Hepatocyte (in vitro differentiated cells): ENCODE results near the gene PGM3. TPM values are rescaled to one million over a fixed set of nuclear protein-coding genes. Genes with fewer than 3 reads are reported as not detected.

Source experiments
- DNase-seq: peaks from one replicate; pipeline ENCODE4 v3.0.0-alpha.2; 2016; ENCODE audit warnings: low spot score
- H2AFZ ChIP-seq: fragments of 200-600 bp; sonication (generic); 2 replicates; pipeline ENCODE4 v1.6.0; 2016; ENCODE audit warnings: antibody characterized with exemption, mild to moderate bottlenecking
- H3K27ac ChIP-seq: fragments of 200-600 bp; sonication (generic); 2 replicates; pipeline ENCODE4 v1.5.1; 2016; ENCODE audit warnings: mild to moderate bottlenecking
- H3K27me3 ChIP-seq: fragments of 200-600 bp; sonication (generic); 2 replicates; pipeline ENCODE4 v1.6.1; 2016
- H3K36me3 ChIP-seq: fragments of 200-600 bp; sonication (generic); replicated peaks from 2 replicates; pipeline ENCODE4 v1.5.1; 2016; ENCODE audit warnings: low read depth; ENCODE audit not compliant: insufficient read depth
- H3K4me1 ChIP-seq: fragments of 200-600 bp; sonication (generic); 2 replicates; pipeline ENCODE4 v1.5.1; 2016; ENCODE audit warnings: mild to moderate bottlenecking, moderate library complexity; ENCODE audit not compliant: insufficient read depth
- H3K4me2 ChIP-seq: fragments of 200-600 bp; sonication (generic); 2 replicates; pipeline ENCODE4 v1.6.0; 2016
- H3K4me3 ChIP-seq: fragments of 200-600 bp; sonication (generic); 2 replicates; pipeline ENCODE4 v1.5.1; 2016; ENCODE audit warnings: mild to moderate bottlenecking
- H3K79me2 ChIP-seq: fragments of 200-600 bp; sonication (generic); 2 replicates; pipeline ENCODE4 v1.6.0; 2017; ENCODE audit warnings: mild to moderate bottlenecking
- H3K9me2 ChIP-seq: fragments of 200-600 bp; sonication (generic); replicated peaks from 2 replicates; pipeline ENCODE4 v1.6.0; 2017; ENCODE audit warnings: mild to moderate bottlenecking; ENCODE audit not compliant: insufficient read depth
- H3K9me3 ChIP-seq: fragments of 200-600 bp; sonication (generic); 2 replicates; pipeline ENCODE4 v1.5.1; 2016; ENCODE audit warnings: low read depth, mild to moderate bottlenecking
- H4K20me1 ChIP-seq: fragments of 200-600 bp; sonication (generic); 2 replicates; pipeline ENCODE4 v1.6.0; 2016; ENCODE audit warnings: mild to moderate bottlenecking; ENCODE audit not compliant: insufficient read depth, poor library complexity, severe bottlenecking
- CTCF ChIP-seq: fragments of 200-600 bp; sonication (generic); IDR thresholded peaks from 2 replicates; pipeline ENCODE4 v1.5.1; 2016; ENCODE audit warnings: antibody characterized with exemption, mild to moderate bottlenecking; ENCODE audit not compliant: poor library complexity
- EZH2 ChIP-seq: fragments of 200-600 bp; sonication (generic); IDR thresholded peaks from 2 replicates; pipeline ENCODE4 v1.6.1; 2016; ENCODE audit warnings: antibody characterized with exemption, mild to moderate bottlenecking, borderline replicate concordance
- EZH2phosphoT487 ChIP-seq: fragments of 200-600 bp; sonication (generic); IDR thresholded peaks from one replicate; pipeline ENCODE4 v1.6.1; 2018; ENCODE audit warnings: antibody characterized with exemption, mild to moderate bottlenecking, low read depth, moderate library complexity; ENCODE audit not compliant: unreplicated experiment, severe bottlenecking
- WGBS: methylation state at CpG from one replicate; pipeline ENCODE4 v1.1.6; 2016; ENCODE audit warnings: low lambda C conversion rate; ENCODE audit errors: missing lambda C conversion rate; 5-methylcytosine and 5-hydroxymethylcytosine counted together
- polyA plus RNA-seq: library from polyadenylated mRNA; unstranded; fragments of >200 nt; fragmentation: Nextera tagmentation; extraction: Ambion mirVana; gene quantifications from 2 replicates; pipeline ENCODE4 v1.2.1, GENCODE V29; 2016
- total RNA-seq: library from RNA; depleted of rRNA; stranded (reverse); fragments of >200 nt; gene quantifications from 2 replicates; pipeline ENCODE4 v1.2.3, GENCODE V29; 2014

Gene PGM3
- total and polyA plus RNA-seq, 2 experiments from 2014 or later = 94.9 to 106 TPM

DNA sequence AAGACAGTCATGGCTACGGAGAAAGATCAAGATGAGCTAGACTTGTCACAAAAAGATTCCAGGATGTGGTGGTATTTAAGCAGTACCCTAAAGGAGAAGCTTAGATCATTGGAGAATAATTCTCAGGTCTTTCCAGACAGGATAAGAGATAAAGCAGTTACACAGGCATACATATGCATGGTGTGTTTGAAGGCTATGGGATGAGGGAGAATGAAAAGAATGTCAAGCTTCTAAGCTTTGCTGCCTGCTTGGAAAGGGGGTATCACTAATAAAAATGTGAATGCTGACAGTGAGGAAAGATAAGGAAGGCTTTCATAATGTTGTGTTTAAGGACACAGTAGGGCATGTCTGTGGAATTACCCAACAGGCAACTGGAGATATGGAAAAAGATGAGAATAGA is 28.2 kb upstream of the PGM3 start:
- no peak for DNase-seq
- no peaks in the 10 kb centered on the region for H3K9me2 ChIP-seq
- 74% methylated on average over 1 of the region's 1 CpG for WGBS
- no peaks in the 10 kb centered on the region for H3K4me1 ChIP-seq
- TF ChIP-seq EZH2phosphoT487 (no peak), CTCF (no peak), EZH2 (no peak)
- no peak overlapping the region for H3K4me3 ChIP-seq
- H4K20me1 ChIP-seq = no peaks in the 10 kb centered on the region
- H2AFZ ChIP-seq = no peak overlapping the region
- H3K4me2 ChIP-seq = no peak overlapping the region
- H3K27ac ChIP-seq = no peak overlapping the region
- no peaks in the 10 kb centered on the region for H3K36me3 ChIP-seq
- H3K27me3 ChIP-seq = no peaks in the 10 kb centered on the region
- no peaks in the 10 kb centered on the region for H3K9me3 ChIP-seq
- no peaks in the 10 kb centered on the region for H3K79me2 ChIP-seq

- Histone ChIP-seq H2AFZ (no peak overlapping the region), H3K4me1 (no peaks in the 10 kb centered on the region), H3K4me2 (no peak overlapping the region), H3K4me3 (no peak overlapping the region), H4K20me1 (no peaks in the 10 kb centered on the region), H3K36me3 (no peaks in the 10 kb centered on the region), H3K9me2 (no peaks in the 10 kb centered on the region), H3K27me3 (no peaks in the 10 kb centered on the region), H3K27ac (no peak overlapping the region), H3K9me3 (no peaks in the 10 kb centered on the region), H3K79me2 (no peaks in the 10 kb centered on the region)
- TF ChIP-seq CTCF (no peak), EZH2 (no peak), EZH2phosphoT487 (no peak)
- DNase-seq = no peak
Observed at GRCh38 chr6:83220121-83220520, 27.1 kb upstream of the PGM3 start.

DNA sequence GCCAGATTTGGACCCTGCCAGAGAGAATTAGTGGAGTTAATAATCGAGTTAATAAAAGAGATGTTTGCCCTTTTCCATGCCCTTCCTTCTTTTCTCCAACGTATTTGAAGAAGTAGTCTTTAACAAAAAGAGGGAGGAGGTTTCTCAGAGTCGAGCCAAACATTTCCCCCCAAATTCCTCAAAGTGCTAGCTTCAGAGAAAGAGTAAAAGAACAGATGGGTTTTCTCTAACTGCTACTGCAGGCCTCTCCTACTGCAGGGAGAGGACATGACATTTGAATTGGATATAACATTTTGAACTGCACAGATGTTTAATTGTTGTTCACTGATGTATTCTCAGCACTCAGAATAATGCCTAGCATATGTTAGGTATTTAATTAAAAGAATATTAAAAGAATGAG is 25.6 kb upstream of the PGM3 start:
- Histone ChIP-seq H3K4me3 (no peak overlapping the region), H4K20me1 (no peaks in the 10 kb centered on the region), H3K4me2 (no peak overlapping the region), H3K9me2 (no peaks in the 10 kb centered on the region), H3K4me1 (no peaks in the 10 kb centered on the region), H3K9me3 (no peaks in the 10 kb centered on the region), H3K36me3 (no peaks in the 10 kb centered on the region), H3K79me2 (no peaks in the 10 kb centered on the region), H2AFZ (no peak overlapping the region), H3K27me3 (no peaks in the 10 kb centered on the region), H3K27ac (no peak overlapping the region)
- 76% methylated on average over 3 of the region's 3 CpGs for WGBS
- TF ChIP-seq EZH2phosphoT487 = no peak
- TF ChIP-seq EZH2 = no peak
- no peak for TF ChIP-seq CTCF
- no peak for DNase-seq

DNA sequence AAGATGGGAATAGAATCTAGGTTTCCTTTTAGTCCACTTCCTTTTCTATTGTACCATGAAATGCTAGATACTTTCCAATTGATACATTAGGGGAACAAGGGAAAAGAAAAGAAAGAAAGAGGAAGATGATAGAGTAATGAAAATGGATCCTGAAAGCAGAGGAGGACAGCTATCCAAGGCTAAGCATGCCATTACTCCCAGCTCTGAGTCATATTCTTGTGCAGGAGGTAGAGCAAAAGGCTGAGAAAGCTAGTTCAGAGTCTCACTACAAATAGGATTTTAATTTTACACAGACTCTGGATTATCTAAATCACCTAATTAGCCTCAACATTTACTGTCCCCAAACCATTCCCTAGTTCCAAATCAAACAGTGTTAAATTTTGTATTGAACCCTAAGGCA is 23.7 kb upstream of the PGM3 start:
- TF ChIP-seq CTCF = no peak
- TF ChIP-seq EZH2 = no peak
- TF ChIP-seq EZH2phosphoT487 = no peak
- H3K79me2 ChIP-seq = no peaks in the 10 kb centered on the region
- H3K4me1 ChIP-seq = no peaks in the 10 kb centered on the region
- H2AFZ ChIP-seq = no peak overlapping the region
- H3K9me2 ChIP-seq = no peaks in the 10 kb centered on the region
- no peaks in the 10 kb centered on the region for H3K9me3 ChIP-seq
- no peak overlapping the region for H3K4me2 ChIP-seq
- no peak overlapping the region for H3K27ac ChIP-seq
- no peak for DNase-seq
- no peaks in the 10 kb centered on the region for H4K20me1 ChIP-seq
- H3K4me3 ChIP-seq = no peak overlapping the region
- H3K27me3 ChIP-seq = no peaks in the 10 kb centered on the region
- H3K36me3 ChIP-seq = no peaks in the 10 kb centered on the region
